Measurements from ENCODE around the gene OSTM1. TPM values are rescaled to one million over a fixed set of nuclear protein-coding genes. Genes with fewer than 3 reads are reported as not detected.

The OSTM1 gene
- total RNA-seq, 1 experiment from 2014 or later = 19.7 TPM

Other genes with a start within 250 kb of the OSTM1 start
- gene SEC63, start 116.5 kb downstream of the OSTM1 start, total RNA-seq (2021) = 153 and 159 TPM in 2 replicates
- gene NR2E1, start 91.3 kb upstream of the OSTM1 start, total RNA-seq (2021) = not detected in 2 replicates
- gene SNX3, start 186.3 kb upstream of the OSTM1 start, total RNA-seq (2021) = 104 and 105 TPM in 2 replicates
- gene AFG1L, start 220.3 kb upstream of the OSTM1 start, total RNA-seq (2021) = 5.7 and 7.5 TPM in 2 replicates

Measured in A673 (cell line).